Endothelial cell of umbilical vein (primary cell): ENCODE measurements around the gene MYH14. TPM values are rescaled to one million over a fixed set of nuclear protein-coding genes. Genes with fewer than 3 reads are reported as not detected.
"Not testable (repeated sequence)": the region's sequence is repeated elsewhere in the genome, so short reads cannot be mapped to it uniquely, and the experiment has no call there.

Experiments
- BruUV-seq: library from RNA; stranded (reverse); fragments of 400-500 nt; replicated peaks from 2 replicates; lab custom pipeline; 2021; lab: Mats Ljungman, UMichigan
- CTCF ChIA-PET: fragments of 300-600, 350-600 bp; sonication (Branson Sonifier 250); formaldehyde crosslinking; loops from one replicate; lab custom pipeline; 2021; ENCODE audit warnings: antibody characterized with exemption, inconsistent platforms; lab: Charles Lee
- POLR2A ChIA-PET: fragments of 300-600, 350-600 bp; sonication (Branson Sonifier 250); formaldehyde crosslinking; loops from one replicate; lab custom pipeline; 2021; ENCODE audit warnings: antibody characterized with exemption, inconsistent platforms; lab: Charles Lee
- DNase-seq: peaks from one replicate; pipeline ENCODE4 v3.0.0-alpha.2; 2011; ENCODE audit warnings: low read depth, low spot score
- FAIRE-seq: peaks from 2 replicates; lab custom pipeline; 2011; peaks lifted over from hg19 to GRCh38; lab: Jason Lieb, UNC
- H2AFZ ChIP-seq: 2 replicates; pipeline ENCODE4 v1.6.0; 2012; ENCODE audit warnings: low read depth, low read length, control low read depth, inconsistent platforms
- H3K27ac ChIP-seq: 2 replicates; pipeline ENCODE4 v1.5.1; 2011; ENCODE audit warnings: low read depth, mild to moderate bottlenecking, control low read depth, low read length, moderate library complexity; ENCODE audit not compliant: insufficient read depth
- H3K27me3 ChIP-seq, 2 experiments: 2 replicates each; pipeline versions ENCODE4 v1.6.0 to v1.6.1; 2011; ENCODE audit warnings: low read length in 2 of 2, mixed read lengths in 1 of 2; ENCODE audit not compliant: control insufficient read depth in 2 of 2, insufficient read depth in 2 of 2
- H3K36me3 ChIP-seq, 2 experiments: 2 replicates in 1 of 2; 3 replicates in 1 of 2; pipeline ENCODE4 v1.5.1; 2011; ENCODE audit warnings: low read length in 2 of 2, mild to moderate bottlenecking in 1 of 2, moderate library complexity in 1 of 2; ENCODE audit not compliant: control insufficient read depth in 2 of 2, insufficient read depth in 2 of 2; ENCODE audit errors: extremely low read depth in 1 of 2
- H3K4me1 ChIP-seq: 3 replicates; pipeline ENCODE4 v1.5.1; 2011; ENCODE audit warnings: mild to moderate bottlenecking, low read length; ENCODE audit not compliant: control insufficient read depth, insufficient read depth; ENCODE audit errors: extremely low read depth
- H3K4me2 ChIP-seq: 2 replicates; pipeline ENCODE4 v1.6.1; 2011; ENCODE audit warnings: low read length, control low read depth, mixed read lengths; ENCODE audit not compliant: insufficient read depth
- H3K4me3 ChIP-seq, 3 experiments: fragments of 200-600 bp in 1 of 3; sonication (generic), shearing (Covaris generic) in 1 of 3; replicated peaks in 1 of 3; 2 replicates each; pipeline ENCODE4 v1.5.1; 2011 to 2016; ENCODE audit warnings: control low read depth in 3 of 3, low read length in 3 of 3, mild to moderate bottlenecking in 2 of 3, inconsistent platforms in 1 of 3, low read depth in 1 of 3, moderate library complexity in 1 of 3; ENCODE audit not compliant: insufficient read depth in 1 of 3
- H3K79me2 ChIP-seq: 2 replicates; pipeline ENCODE4 v1.6.0; 2012; ENCODE audit warnings: low read length, inconsistent platforms; ENCODE audit not compliant: control insufficient read depth, insufficient read depth
- H3K9ac ChIP-seq: replicated peaks from 2 replicates; pipeline ENCODE3; 2011; ENCODE audit warnings: low read length, control low read depth; ENCODE audit not compliant: insufficient read depth; ENCODE audit errors: extremely low read depth
- H3K9me1 ChIP-seq: replicated peaks from 3 replicates; pipeline ENCODE4 v1.6.0; 2011; ENCODE audit warnings: mild to moderate bottlenecking, low read length; ENCODE audit not compliant: control insufficient read depth, insufficient read depth; ENCODE audit errors: extremely low read depth
- H3K9me3 ChIP-seq: replicated peaks from 2 replicates; pipeline ENCODE4 v1.5.1; 2012; ENCODE audit warnings: low read length, inconsistent platforms; ENCODE audit not compliant: control insufficient read depth, insufficient read depth
- H4K20me1 ChIP-seq: replicated peaks from 2 replicates; pipeline ENCODE3; 2011; ENCODE audit warnings: mild to moderate bottlenecking, low read length; ENCODE audit not compliant: control insufficient read depth, insufficient read depth; ENCODE audit errors: extremely low read depth
- CTCF ChIP-seq, 2 donors: IDR thresholded peaks; 1 replicate in 1 of 2; 2 replicates in 1 of 2; pipeline ENCODE4 v1.5.1; 2011; ENCODE audit warnings: low read length in 2 of 2, mild to moderate bottlenecking in 2 of 2, moderate library complexity in 2 of 2, control low read depth in 1 of 2, inconsistent platforms in 1 of 2, low read depth in 1 of 2; ENCODE audit not compliant: insufficient read depth in 1 of 2; ENCODE audit errors: extremely low read depth in 1 of 2
- FOS ChIP-seq: IDR thresholded peaks from 2 replicates; pipeline ENCODE4 v1.6.1; 2011; ENCODE audit warnings: mild to moderate bottlenecking, low read length, moderate library complexity, borderline replicate concordance; ENCODE audit not compliant: insufficient read depth
- GATA2 ChIP-seq: IDR thresholded peaks from 2 replicates; pipeline ENCODE4 v1.7.0; 2011; ENCODE audit warnings: low read depth, mild to moderate bottlenecking, moderate library complexity, mixed read lengths, low read length; ENCODE audit not compliant: insufficient read length, insufficient read depth
- MAX ChIP-seq: IDR thresholded peaks from 2 replicates; pipeline ENCODE4 v1.6.1; 2011; ENCODE audit not compliant: insufficient read depth, insufficient read length
- MYC ChIP-seq: IDR thresholded peaks from one replicate; pipeline ENCODE4 v1.6.1; 2011; ENCODE audit warnings: mild to moderate bottlenecking, low read depth, low read length
- POLR2A ChIP-seq: IDR thresholded peaks from 2 replicates; pipeline ENCODE4 v1.6.1; 2012; ENCODE audit warnings: low read depth, mild to moderate bottlenecking, control low read depth, low read length
- POLR2AphosphoS5 ChIP-seq: IDR thresholded peaks from 2 replicates; pipeline ENCODE4 v1.6.1; 2012; ENCODE audit warnings: low read depth, mild to moderate bottlenecking, control low read depth, low read length, moderate library complexity; ENCODE audit not compliant: insufficient read depth
- dilution Hi-C: fragments of 300-500 bp; cut with MboI; formaldehyde crosslinking; loops from one replicate; pipeline ENCODE4 v1.15.0; 2019; ENCODE audit warnings: low sequenced_read_pairs; ENCODE audit not compliant: extremely low pct_ligation_motif_present
- intact Hi-C: fragments of 100-400 bp; cut with micrococcal nuclease; formaldehyde crosslinking; loops from one replicate; pipeline ENCODE4 v1.10.0; 2022
- polyA plus RNA-seq, 4 experiments: library from polyadenylated mRNA; depleted of rRNA in 3 of 4; stranded (reverse) in 3 of 4; unstranded in 1 of 4; fragments of >200 nt; gene quantifications; 2 replicates each; pipeline versions ENCODE4 v1.2.1 to v1.2.3, GENCODE V29; 2011 to 2012; ENCODE audit warnings: missing spikeins in 1 of 4
- total RNA-seq: library from RNA; stranded (reverse); gene quantifications from 2 replicates; pipeline ENCODE4 v1.2.3, GENCODE V29; 2021

MYH14 gene
- total and polyA plus RNA-seq, 2 donors (not counting 3 experiments of a cell fraction or from before 2014, with no cell fraction given) = 0.13 TPM; not detected in 1

- H3K9me3 ChIP-seq, H3K4me3 ChIP-seq, dilution Hi-C loops, H3K27me3 ChIP-seq, H4K20me1 ChIP-seq, H3K4me2 ChIP-seq, H2AFZ ChIP-seq, intact Hi-C loops, DNase-seq, H3K27ac ChIP-seq, FAIRE-seq, H3K9me1 ChIP-seq, H3K36me3 ChIP-seq, BruUV-seq, H3K79me2 ChIP-seq, H3K9ac ChIP-seq, POLR2A ChIA-PET: not testable (repeated sequence)
- CTCF ChIA-PET = interaction anchor here (0.7 to 1.2 kb wide), 3 partner anchors 21 to 109 kb away, joined by 3 read pairs; partner anchors contain the start of gene KCNC3
- peaks cover 16% of the 10 kb centered on the region for H3K4me1 ChIP-seq
Observed at GRCh38 chr19:50353487-50353880, 150.1 kb downstream of the MYH14 start.

- peak overlapping the region; percentile 72 for H3K4me2 ChIP-seq
- H3K4me3 ChIP-seq = no peak overlapping the region
- FAIRE-seq (no peak), DNase-seq (no peak)
- BruUV-seq = no TSS peak
- H3K27me3 ChIP-seq = peaks cover 0 to 2% of the 10 kb centered on the region in 2 experiments
- no peaks in the 10 kb centered on the region for H3K36me3 ChIP-seq
- dilution Hi-C loops (no loop called here), intact Hi-C loops (loop anchor here (1.0 to 2.0 kb wide), 10 partner anchors 12 to 566 kb away; partner anchors contain the start of genes EMC10, GARIN5A, KCNC3 and POLD1)
- H4K20me1 ChIP-seq = no peaks in the 10 kb centered on the region
- ChIA-PET POLR2A (no interaction called here), CTCF (interaction anchor here (0.7 to 3.9 kb wide), 35 partner anchors 8 to 565 kb away, joined by 3 to 68 read pairs (median 6); partner anchors contain the start of genes KCNC3, NR1H2 and POLD1)
- H3K79me2 ChIP-seq = no peaks in the 10 kb centered on the region
- H3K4me1 ChIP-seq = peaks cover 7% of the 10 kb centered on the region
- TF ChIP-seq POLR2AphosphoS5 = no peak
- TF ChIP-seq MAX = no peak
- no peak for TF ChIP-seq POLR2A
- no peak for TF ChIP-seq FOS
- no peak for TF ChIP-seq MYC
- TF ChIP-seq GATA2 = no peak
- no peak for TF ChIP-seq CTCF (IDR thresholded peaks at IDR 0.05; ENCODE audit: extremely low read depth in 1 of 2, insufficient read depth in 1 of 2, low read depth in 1 of 2, low read length in 2 of 2)
- H3K9me3 ChIP-seq = no peaks in the 10 kb centered on the region
- no peaks in the 10 kb centered on the region for H3K9me1 ChIP-seq
- H2AFZ ChIP-seq = no peak overlapping the region
- no peak overlapping the region for H3K27ac ChIP-seq
- no peak overlapping the region for H3K9ac ChIP-seq
Observed at GRCh38 chr19:50356691-50357177, 153.3 kb downstream of the MYH14 start.
